Mesenchymal stem cell (in vitro differentiated cells and primary cell): ENCODE measurements around the gene TMC2.

Experiments
- DNase-seq: peaks from one replicate; pipeline ENCODE4 v3.0.0-alpha.2; 2013
- H2AFZ ChIP-seq: one replicate; pipeline ENCODE4 v1.6.1; 2013; ENCODE audit warnings: low read depth, mild to moderate bottlenecking, control low read depth, inconsistent platforms, low read length, moderate library complexity
- H2AK5ac ChIP-seq: 2 replicates; pipeline ENCODE4 v1.6.1; 2013; ENCODE audit warnings: low read length, moderate library complexity, mild to moderate bottlenecking, inconsistent platforms; ENCODE audit not compliant: severe bottlenecking
- H2BK120ac ChIP-seq: one replicate; pipeline ENCODE4 v1.6.1; 2013; ENCODE audit warnings: low read depth, mild to moderate bottlenecking, inconsistent platforms, low read length, moderate library complexity
- H2BK12ac ChIP-seq, 2 experiments: one replicate each; pipeline ENCODE4 v1.6.1; 2013; ENCODE audit warnings: inconsistent platforms in 2 of 2, low read length in 2 of 2, mild to moderate bottlenecking in 2 of 2, moderate library complexity in 2 of 2, control low read depth in 1 of 2
- H2BK15ac ChIP-seq: one replicate; pipeline ENCODE4 v1.6.1; 2013; ENCODE audit warnings: mild to moderate bottlenecking, low read depth, inconsistent platforms; ENCODE audit not compliant: poor library complexity, severe bottlenecking
- H2BK5ac ChIP-seq: 2 replicates; pipeline ENCODE4 v1.6.1; 2013; ENCODE audit warnings: low read depth, mild to moderate bottlenecking, low read length, control low read depth, inconsistent platforms; ENCODE audit not compliant: poor library complexity, severe bottlenecking
- H3K14ac ChIP-seq, 2 experiments: one replicate each; pipeline ENCODE4 v1.6.1; 2013; ENCODE audit warnings: inconsistent platforms in 2 of 2, low read length in 2 of 2, control low read depth in 1 of 2, mild to moderate bottlenecking in 1 of 2, moderate library complexity in 1 of 2
- H3K18ac ChIP-seq, 2 experiments: one replicate each; pipeline ENCODE4 v1.6.1; 2013; ENCODE audit warnings: inconsistent platforms in 2 of 2, low read length in 2 of 2, control low read depth in 1 of 2, low read depth in 1 of 2, mild to moderate bottlenecking in 1 of 2
- H3K23ac ChIP-seq, 2 experiments: one replicate each; pipeline ENCODE4 v1.6.1; 2013; ENCODE audit warnings: inconsistent platforms in 2 of 2, low read length in 2 of 2, mild to moderate bottlenecking in 2 of 2, moderate library complexity in 2 of 2, control low read depth in 1 of 2
- H3K27ac ChIP-seq: 2 replicates; pipeline ENCODE4 v1.5.1; 2013; ENCODE audit warnings: mild to moderate bottlenecking, moderate library complexity, low read length, control low read depth, inconsistent platforms; ENCODE audit not compliant: poor library complexity, severe bottlenecking
- H3K27me3 ChIP-seq, 2 experiments: 2 replicates each; pipeline versions ENCODE4 v1.6.1 to v1.7.0; 2013; ENCODE audit warnings: low read length in 2 of 2, mild to moderate bottlenecking in 2 of 2, moderate library complexity in 2 of 2, control low read depth in 1 of 2, inconsistent platforms in 1 of 2; ENCODE audit not compliant: control insufficient read depth in 1 of 2, insufficient read depth in 1 of 2
- H3K36me3 ChIP-seq, 2 experiments: 2 replicates each; pipeline versions ENCODE4 v1.6.1 to v1.7.0; 2013; ENCODE audit warnings: low read length in 2 of 2, control low read depth in 1 of 2, inconsistent platforms in 1 of 2, low read depth in 1 of 2, mild to moderate bottlenecking in 1 of 2; ENCODE audit not compliant: insufficient read depth in 2 of 2, control insufficient read depth in 1 of 2
- H3K4ac ChIP-seq, 2 experiments: one replicate each; pipeline ENCODE4 v1.6.1; 2013; ENCODE audit warnings: inconsistent platforms in 2 of 2, low read length in 2 of 2, mild to moderate bottlenecking in 2 of 2, moderate library complexity in 2 of 2, control low read depth in 1 of 2, low read depth in 1 of 2
- H3K4me1 ChIP-seq: 2 replicates; pipeline ENCODE4 v1.6.1; 2013; ENCODE audit warnings: low read depth, low read length, control low read depth; ENCODE audit not compliant: control insufficient read depth, insufficient read depth
- H3K4me2 ChIP-seq: 2 replicates; pipeline ENCODE4 v1.6.1; 2013; ENCODE audit warnings: low read length, mild to moderate bottlenecking, inconsistent platforms; ENCODE audit not compliant: poor library complexity, severe bottlenecking
- H3K4me3 ChIP-seq, 2 experiments: 2 replicates each; pipeline versions ENCODE4 v1.5.1 to v1.7.0; 2013; ENCODE audit warnings: low read length in 2 of 2, mild to moderate bottlenecking in 2 of 2, control low read depth in 1 of 2, low read depth in 1 of 2; ENCODE audit not compliant: insufficient read depth in 1 of 2
- H3K79me1 ChIP-seq: replicated peaks from 2 replicates; pipeline ENCODE4 v1.6.1; 2013; ENCODE audit warnings: mild to moderate bottlenecking, control low read depth, low read length, inconsistent platforms; ENCODE audit not compliant: poor library complexity, severe bottlenecking
- H3K9ac ChIP-seq: 2 replicates; pipeline ENCODE4 v1.7.0; 2013; ENCODE audit warnings: mild to moderate bottlenecking, low read length, moderate library complexity
- H3K9me3 ChIP-seq: 2 replicates; pipeline ENCODE4 v1.7.0; 2013; ENCODE audit warnings: mild to moderate bottlenecking, low read length; ENCODE audit not compliant: control insufficient read depth
- H4K8ac ChIP-seq: one replicate; pipeline ENCODE4 v1.6.1; 2013; ENCODE audit warnings: inconsistent platforms, mild to moderate bottlenecking, low read length, moderate library complexity
- H4K91ac ChIP-seq: one replicate; pipeline ENCODE4 v1.6.1; 2013; ENCODE audit warnings: mild to moderate bottlenecking, low read length, inconsistent platforms
- WGBS: methylation state at CpG from one replicate; pipeline ENCODE4 v1.1.7; 2013; ENCODE audit warnings: mixed read lengths; 5-methylcytosine and 5-hydroxymethylcytosine counted together

TMC2 gene

DNA sequence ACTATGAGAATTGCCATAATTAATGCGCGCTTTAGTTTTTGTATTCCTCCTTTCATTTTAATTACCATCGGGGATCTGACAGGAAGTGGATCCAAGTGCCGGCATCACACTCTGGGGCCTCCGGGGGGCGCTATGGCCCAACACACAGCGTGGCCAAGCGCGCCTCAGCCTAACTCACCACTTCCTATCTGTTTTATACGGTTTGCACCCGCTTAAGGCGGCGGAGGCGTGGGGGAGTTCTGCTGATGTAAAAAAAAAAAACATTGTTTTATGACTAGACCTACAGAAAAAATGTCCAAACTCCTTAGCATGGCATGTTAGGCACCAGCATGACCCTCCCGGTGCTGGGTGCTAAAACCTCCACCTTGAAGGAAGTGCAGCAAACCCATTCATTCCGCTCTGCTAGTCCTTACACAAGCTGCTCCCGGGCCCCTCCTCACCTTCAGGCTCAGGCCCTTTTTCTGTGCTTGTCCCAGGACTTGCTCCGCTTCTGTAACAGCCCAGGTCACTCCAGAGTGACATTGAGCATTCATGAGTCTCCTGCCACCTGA, 151.7 kb downstream of the TMC2 start:
- Histone ChIP-seq H3K27ac (no peak overlapping the region), H3K23ac (no peak overlapping the region), H3K9ac (peak overlapping the region; percentile 19), H2AFZ (no peak overlapping the region), H3K27me3 (peaks cover 68 to 74% of the 10 kb centered on the region in 2 experiments), H3K4me3 (no peak overlapping the region), H2BK5ac (no peak overlapping the region), H3K4ac (no peak overlapping the region), H3K18ac (no peak overlapping the region), H3K14ac (no peak overlapping the region), H2AK5ac (no peak overlapping the region), H4K91ac (no peak overlapping the region), H2BK120ac (no peak overlapping the region), H3K4me2 (no peak overlapping the region), H2BK15ac (no peak overlapping the region), H3K4me1 (peaks cover 5% of the 10 kb centered on the region), H3K79me1 (no peaks in the 10 kb centered on the region), H2BK12ac (no peak overlapping the region), H3K9me3 (no peaks in the 10 kb centered on the region), H4K8ac (no peak overlapping the region), H3K36me3 (no peaks in the 10 kb centered on the region)
- DNase-seq: peak; percentile 36
- 14% methylated on average over 18 of the region's 18 CpGs for WGBS

DNA sequence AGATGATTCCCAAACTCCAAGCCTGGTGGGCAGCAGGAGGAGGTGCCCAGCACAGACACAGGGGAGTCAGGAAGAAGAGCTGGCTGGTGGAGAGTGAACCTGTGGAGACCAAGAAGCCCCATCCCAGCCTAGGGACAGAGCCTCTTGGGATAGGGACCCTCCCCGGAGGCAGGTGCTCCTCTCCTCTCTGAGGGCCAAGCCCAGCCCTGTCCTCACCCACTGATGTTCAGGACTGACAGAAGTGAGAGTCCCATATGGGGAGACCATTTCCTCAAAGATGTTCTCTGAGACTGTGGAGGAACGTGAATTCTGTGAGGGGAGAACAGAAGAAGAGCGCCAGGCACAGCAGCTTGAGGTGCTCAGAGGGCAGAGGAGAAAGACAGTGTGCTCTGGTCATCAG, 153.8 kb downstream of the TMC2 start:
- no peak overlapping the region for H2BK12ac ChIP-seq
- H3K9me3 ChIP-seq: no peaks in the 10 kb centered on the region
- no peaks in the 10 kb centered on the region for H3K36me3 ChIP-seq
- no peak overlapping the region for H2BK5ac ChIP-seq
- no peak overlapping the region for H2AFZ ChIP-seq
- no peak overlapping the region for H3K4me2 ChIP-seq
- H3K27me3 ChIP-seq: peaks cover 84% of the 10 kb centered on the region in 2 experiments
- no peak overlapping the region for H2BK15ac ChIP-seq
- H3K23ac ChIP-seq: no peak overlapping the region
- H2AK5ac ChIP-seq: no peak overlapping the region
- no peak overlapping the region for H2BK120ac ChIP-seq
- no peak for DNase-seq
- H3K4me3 ChIP-seq: no peak overlapping the region
- H3K4ac ChIP-seq: no peak overlapping the region
- 51% methylated on average over 2 of the region's 3 CpGs for WGBS
- H3K79me1 ChIP-seq: no peaks in the 10 kb centered on the region
- H4K8ac ChIP-seq: no peak overlapping the region
- H3K9ac ChIP-seq: no peak overlapping the region
- H3K27ac ChIP-seq: no peak overlapping the region
- no peak overlapping the region for H3K18ac ChIP-seq
- H3K14ac ChIP-seq: no peak overlapping the region
- no peak overlapping the region for H4K91ac ChIP-seq
- peaks cover 10% of the 10 kb centered on the region for H3K4me1 ChIP-seq

DNA sequence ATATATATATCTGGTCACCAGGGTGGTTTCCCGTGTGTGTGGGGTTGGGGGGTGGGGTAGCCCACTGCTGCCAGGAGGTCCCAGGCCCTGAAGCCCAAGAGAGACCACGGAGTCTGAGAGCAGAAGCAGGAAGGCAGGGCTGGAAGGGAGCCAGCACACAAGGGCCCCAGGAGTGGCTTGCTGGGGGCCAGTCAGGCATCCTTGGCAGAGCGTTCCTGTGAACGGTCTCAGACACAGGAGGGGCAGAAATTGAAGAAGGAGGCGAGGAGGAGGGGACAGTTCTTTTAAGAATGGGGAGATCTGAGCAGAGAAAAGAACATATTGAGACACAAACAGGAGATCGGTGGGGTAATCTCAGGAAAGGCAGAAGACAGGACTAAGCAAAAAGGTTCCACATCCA, 154.3 kb downstream of the TMC2 start:
- no peak overlapping the region for H3K4me3 ChIP-seq
- no peak overlapping the region for H3K27ac ChIP-seq
- no peak for DNase-seq
- no peak overlapping the region for H3K18ac ChIP-seq
- peaks cover 10% of the 10 kb centered on the region for H3K4me1 ChIP-seq
- no peak overlapping the region for H3K23ac ChIP-seq
- no peak overlapping the region for H3K4ac ChIP-seq
- H3K4me2 ChIP-seq: no peak overlapping the region
- H2AFZ ChIP-seq: no peak overlapping the region
- peaks cover 84% of the 10 kb centered on the region in 2 experiments for H3K27me3 ChIP-seq
- no peak overlapping the region for H2BK120ac ChIP-seq
- no peaks in the 10 kb centered on the region for H3K79me1 ChIP-seq
- H4K91ac ChIP-seq: no peak overlapping the region
- no peaks in the 10 kb centered on the region for H3K9me3 ChIP-seq
- no peak overlapping the region for H2BK15ac ChIP-seq
- H3K9ac ChIP-seq: no peak overlapping the region
- H4K8ac ChIP-seq: no peak overlapping the region
- 65% methylated on average over 6 of the region's 6 CpGs for WGBS
- H3K36me3 ChIP-seq: no peaks in the 10 kb centered on the region
- H3K14ac ChIP-seq: no peak overlapping the region
- no peak overlapping the region for H2BK5ac ChIP-seq
- H2BK12ac ChIP-seq: no peak overlapping the region
- H2AK5ac ChIP-seq: no peak overlapping the region

DNA sequence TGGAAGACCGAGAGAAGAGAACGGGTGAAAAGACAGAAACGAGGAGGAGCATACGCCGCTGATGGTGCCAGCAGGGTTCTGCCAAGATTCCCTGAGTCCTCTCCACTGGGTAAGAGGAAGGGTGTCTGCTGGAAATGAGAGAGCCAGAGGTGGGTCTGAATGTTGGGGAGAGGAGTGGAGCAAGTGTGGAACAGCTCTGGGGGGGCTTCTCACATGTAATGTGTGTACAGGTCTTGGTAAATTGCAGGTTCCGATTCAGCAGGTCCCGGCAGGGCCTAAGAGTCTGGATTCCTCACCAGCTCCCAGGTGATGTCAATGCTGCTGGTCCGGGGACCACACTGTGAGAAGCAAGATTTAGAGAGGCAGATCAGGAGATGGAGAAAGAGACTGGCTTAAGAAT, 154.8 kb downstream of the TMC2 start:
- Histone ChIP-seq H3K4me3 (no peak overlapping the region), H3K79me1 (no peaks in the 10 kb centered on the region), H4K91ac (no peak overlapping the region), H3K4ac (no peak overlapping the region), H3K9me3 (no peaks in the 10 kb centered on the region), H3K36me3 (no peaks in the 10 kb centered on the region), H3K23ac (no peak overlapping the region), H3K9ac (no peak overlapping the region), H2BK12ac (no peak overlapping the region), H3K14ac (no peak overlapping the region), H2AFZ (no peak overlapping the region), H3K27me3 (peaks cover 84% of the 10 kb centered on the region in 2 experiments), H2BK5ac (no peak overlapping the region), H2BK15ac (no peak overlapping the region), H3K18ac (no peak overlapping the region), H2AK5ac (no peak overlapping the region), H3K4me2 (no peak overlapping the region), H3K4me1 (peaks cover 10% of the 10 kb centered on the region), H4K8ac (no peak overlapping the region), H3K27ac (no peak overlapping the region), H2BK120ac (no peak overlapping the region)
- DNase-seq: no peak
- WGBS: 74% methylated on average over 8 of the region's 8 CpGs
